HepG2 (cell line): Measurements from ENCODE around the gene NDRG3. TPM values are rescaled to one million over a fixed set of nuclear protein-coding genes. Genes with fewer than 3 reads are reported as not detected.
A peak's percentile ranks its signal among the peaks of the same experiment; 100 is the strongest.

ENCODE experiments used
- GZF1 ChIP-seq: sonication (generic); formaldehyde crosslinking; IDR thresholded peaks from 2 replicates; pipeline ENCODE4 v1.5.1; 2020; ENCODE audit warnings: mild to moderate bottlenecking, missing genetic modification reagents
- HOMEZ ChIP-seq: IDR thresholded peaks from 2 replicates; pipeline ENCODE4 v1.6.1; 2016; ENCODE audit warnings: low read depth
- MLLT10 ChIP-seq: sonication (generic); formaldehyde crosslinking; IDR thresholded peaks from 2 replicates; pipeline ENCODE4 v1.4.0; 2020; ENCODE audit warnings: missing genetic modification reagents
- MNT ChIP-seq: fragments of 450-650 bp; IDR thresholded peaks from 2 replicates; pipeline ENCODE4 v1.6.1; 2016
- MYPOP ChIP-seq: sonication (generic); formaldehyde crosslinking; IDR thresholded peaks from 2 replicates; pipeline ENCODE4 v1.8.1; 2023; ENCODE audit warnings: mild to moderate bottlenecking, moderate library complexity, missing genetic modification reagents
- NFIC ChIP-seq: IDR thresholded peaks from 2 replicates; pipeline ENCODE4 v1.6.1; 2012; ENCODE audit warnings: mild to moderate bottlenecking, low read length, inconsistent platforms
- RAD51 ChIP-seq: fragments of 450-650 bp; IDR thresholded peaks from 2 replicates; pipeline ENCODE4 v1.6.1; 2016; ENCODE audit warnings: borderline replicate concordance
- SIN3A ChIP-seq: IDR thresholded peaks from 2 replicates; pipeline ENCODE4 v1.6.1; 2011; ENCODE audit warnings: low read depth, mild to moderate bottlenecking, control low read depth, low read length, borderline replicate concordance
- SIX1 ChIP-seq: sonication (generic); formaldehyde crosslinking; IDR thresholded peaks from 2 replicates; pipeline ENCODE4 v1.4.0; 2020; ENCODE audit warnings: missing genetic modification reagents, borderline replicate concordance
- SMARCC2 ChIP-seq: fragments of 450-650 bp; IDR thresholded peaks from 2 replicates; pipeline ENCODE4 v1.6.1; 2017; ENCODE audit warnings: antibody characterized with exemption, mild to moderate bottlenecking
- ZBTB43 ChIP-seq: sonication (generic); formaldehyde crosslinking; conservative IDR thresholded peaks from 2 replicates; pipeline ENCODE4 v1.4.0; 2020; ENCODE audit warnings: missing genetic modification reagents
- ZFP36 ChIP-seq: fragments of 150-350 bp; IDR thresholded peaks from 2 replicates; pipeline ENCODE4 v1.6.1; 2018; ENCODE audit warnings: borderline replicate concordance, low read length, low read depth; ENCODE audit not compliant: partially characterized antibody
- ZMYM3 ChIP-seq: sonication (generic); formaldehyde crosslinking; IDR thresholded peaks from 2 replicates; pipeline ENCODE4 v1.5.1; 2020; ENCODE audit warnings: mild to moderate bottlenecking, missing genetic modification reagents
- ZNF550 ChIP-seq: sonication (generic); formaldehyde crosslinking; IDR thresholded peaks from 2 replicates; pipeline ENCODE4 v1.4.0; 2020; ENCODE audit warnings: mild to moderate bottlenecking, missing genetic modification reagents, borderline replicate concordance
- ZNF629 ChIP-seq: sonication (generic); formaldehyde crosslinking; conservative IDR thresholded peaks from 2 replicates; pipeline ENCODE4 v1.5.0; 2020; ENCODE audit warnings: missing genetic modification reagents
- ZNF691 ChIP-seq: sonication (generic); formaldehyde crosslinking; IDR thresholded peaks from 2 replicates; pipeline ENCODE4 v1.4.0; 2020; ENCODE audit warnings: missing genetic modification reagents, low read depth, mild to moderate bottlenecking, borderline replicate concordance
- polyA plus RNA-seq, 8 experiments: library from polyadenylated mRNA; depleted of rRNA in 3 of 8; stranded (reverse) in 7 of 8; unstranded in 1 of 8; fragments of >200 nt; fragmentation: Illumina TruSeq in 4 of 8; extraction: Trizol in 4 of 8; gene quantifications; 2 replicates each; pipeline versions ENCODE4 v1.2.1 to v1.2.3, GENCODE V29; 2011 to 2016; ENCODE audit warnings: low read depth in 4 of 8, missing spikeins in 1 of 8, mixed read lengths in 1 of 8; ENCODE audit not compliant: insufficient read depth in 1 of 8
- total RNA-seq, 5 experiments: library from RNA; depleted of rRNA; stranded (reverse); fragments of >200 nt; fragmentation: Illumina TruSeq; extraction: Trizol; gene quantifications; 2 replicates each; pipeline ENCODE4 v1.2.3, GENCODE V29; 2016; ENCODE audit warnings: low read depth in 1 of 5

The NDRG3 gene
- total and polyA plus RNA-seq, 2 of the 13 experiments (the other 11 are each of a cell fraction or from before 2014, with no cell fraction given): 36.0 to 40.5 TPM

- no peak for TF ChIP-seq RAD51
- no peak for TF ChIP-seq ZFP36
- 0 out of 2 replicates have a peak, but pooled peaks have one; percentile 30 for TF ChIP-seq HOMEZ (CRISPR knock-in tag)
- TF ChIP-seq GZF1: no peak
- 0 out of 2 replicates have a peak, but pooled peaks have one; percentile 53 for TF ChIP-seq MLLT10
- TF ChIP-seq ZBTB43 (CRISPR knock-in tag): no peak; the same call in 1 of the 2 replicates
- no peak for TF ChIP-seq SIX1
- TF ChIP-seq ZNF629 (CRISPR knock-in tag): no peak
- peak; percentile 69; the same call in 1 of the 2 replicates for TF ChIP-seq SIN3A
- no peak for TF ChIP-seq NFIC
- TF ChIP-seq ZNF550 (CRISPR knock-in tag): no peak
- 0 out of 2 replicates have a peak, but pooled peaks have one; percentile 26 for TF ChIP-seq MNT
- TF ChIP-seq ZMYM3 (CRISPR knock-in tag): no peak
- TF ChIP-seq SMARCC2: no peak; the same call in 1 of the 2 replicates
- TF ChIP-seq ZNF691: no peak; the same call in 1 of the 2 replicates
- TF ChIP-seq MYPOP (CRISPR knock-in tag): no peak
Measured at GRCh38 chr20:36607586-36608387, 138.1 kb downstream of the NDRG3 start (continued).
